SJCRH30 (cell line): Measurements from ENCODE around the gene GPD2. TPM values are rescaled to one million over a fixed set of nuclear protein-coding genes. Genes with fewer than 3 reads are reported as not detected.

Experiments
- DNase-seq, 2 experiments: peaks; one replicate each; pipeline ENCODE4 v3.0.0-alpha.2; 2015 to 2020
- H3K27ac ChIP-seq: fragments of 250-450 bp; sonication (Bioruptor Pico); 2 replicates; pipeline ENCODE4 v1.5.1; 2020; ENCODE audit warnings: mild to moderate bottlenecking, moderate library complexity
- H3K27me3 ChIP-seq: fragments of 250-450 bp; sonication (Bioruptor Pico); 2 replicates; pipeline ENCODE4 v1.5.1; 2020; ENCODE audit warnings: mild to moderate bottlenecking, moderate library complexity
- H3K36me3 ChIP-seq: fragments of 250-450 bp; sonication (Bioruptor Pico); 2 replicates; pipeline ENCODE4 v1.5.1; 2020; ENCODE audit warnings: mild to moderate bottlenecking, moderate library complexity
- H3K4me1 ChIP-seq: fragments of 250-450 bp; sonication (Bioruptor Pico); 2 replicates; pipeline ENCODE4 v1.5.1; 2020; ENCODE audit warnings: mild to moderate bottlenecking, moderate library complexity
- H3K4me3 ChIP-seq: fragments of 250-450 bp; sonication (Bioruptor Pico); 2 replicates; pipeline ENCODE4 v1.5.1; 2020; ENCODE audit warnings: mild to moderate bottlenecking, moderate library complexity
- H3K9me3 ChIP-seq: fragments of 250-450 bp; sonication (Bioruptor Pico); replicated peaks from 2 replicates; pipeline ENCODE4 v1.5.1; 2020; ENCODE audit warnings: mild to moderate bottlenecking, moderate library complexity
- total RNA-seq: library from RNA; depleted of rRNA; stranded (reverse); fragments of >200 nt; shearing (Covaris generic); gene quantifications from 2 replicates; pipeline ENCODE4 v1.2.3, GENCODE V29; 2014

The GPD2 gene
- total RNA-seq, 1 experiment from 2014 or later: 10.6 TPM

GRCh38 chr2:156455361-156455975 is 19.3 kb downstream of the GPD2 start:
- Histone ChIP-seq H3K27me3 (no peaks in the 10 kb centered on the region), H3K9me3 (no peaks in the 10 kb centered on the region), H3K36me3 (no peaks in the 10 kb centered on the region), H3K4me1 (no peaks in the 10 kb centered on the region), H3K27ac (no peak overlapping the region), H3K4me3 (no peak overlapping the region)
- DNase-seq: no peak

GRCh38 chr2:156456616-156457015 is 20.4 kb downstream of the GPD2 start:
- DNase-seq: no peak
- no peak overlapping the region for H3K4me3 ChIP-seq
- no peaks in the 10 kb centered on the region for H3K27me3 ChIP-seq
- no peaks in the 10 kb centered on the region for H3K9me3 ChIP-seq
- no peaks in the 10 kb centered on the region for H3K4me1 ChIP-seq
- no peaks in the 10 kb centered on the region for H3K36me3 ChIP-seq
- no peak overlapping the region for H3K27ac ChIP-seq

GRCh38 chr2:156457523-156458517 is 21.6 kb downstream of the GPD2 start:
- DNase-seq: no peak
- H3K36me3 ChIP-seq: no peaks in the 10 kb centered on the region
- no peaks in the 10 kb centered on the region for H3K9me3 ChIP-seq
- no peak overlapping the region for H3K27ac ChIP-seq
- H3K27me3 ChIP-seq: no peaks in the 10 kb centered on the region
- no peak overlapping the region for H3K4me3 ChIP-seq
- H3K4me1 ChIP-seq: no peaks in the 10 kb centered on the region

- H3K4me3 ChIP-seq: no peak overlapping the region
- no peaks in the 10 kb centered on the region for H3K27me3 ChIP-seq
- no peaks in the 10 kb centered on the region for H3K9me3 ChIP-seq
- H3K36me3 ChIP-seq: no peaks in the 10 kb centered on the region
- H3K4me1 ChIP-seq: no peaks in the 10 kb centered on the region
- DNase-seq: no peak
- H3K27ac ChIP-seq: no peak overlapping the region
Observed at GRCh38 chr2:156459720-156460119, 23.5 kb downstream of the GPD2 start.

- no peak for DNase-seq
- Histone ChIP-seq H3K36me3 (no peaks in the 10 kb centered on the region), H3K27me3 (no peaks in the 10 kb centered on the region), H3K9me3 (no peaks in the 10 kb centered on the region), H3K4me1 (no peaks in the 10 kb centered on the region), H3K4me3 (no peak overlapping the region), H3K27ac (no peak overlapping the region)
Observed at GRCh38 chr2:156464106-156464505, 27.9 kb downstream of the GPD2 start.

DNA sequence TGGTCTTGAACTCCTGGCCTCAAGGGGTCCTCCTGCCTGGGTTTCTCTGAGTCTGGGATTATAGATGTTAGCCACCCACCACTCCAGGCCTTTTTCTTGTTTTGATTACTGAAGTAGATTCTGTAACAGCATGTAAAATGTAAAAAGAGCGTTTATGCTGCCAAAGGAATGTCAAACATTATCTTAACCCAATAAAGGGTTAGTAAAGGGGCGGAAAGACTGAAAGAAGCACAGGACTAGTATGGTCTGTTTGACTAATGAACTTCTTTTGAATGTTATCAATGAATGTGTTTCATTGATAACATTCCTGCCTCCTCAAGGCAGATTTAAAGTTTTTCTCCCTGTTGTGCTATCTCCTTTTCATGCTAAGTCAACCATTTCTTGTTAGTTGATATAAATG is 29.4 kb downstream of the GPD2 start:
- H3K9me3 ChIP-seq: no peaks in the 10 kb centered on the region
- DNase-seq: no peak
- H3K4me3 ChIP-seq: no peak overlapping the region
- no peaks in the 10 kb centered on the region for H3K27me3 ChIP-seq
- no peaks in the 10 kb centered on the region for H3K36me3 ChIP-seq
- no peak overlapping the region for H3K27ac ChIP-seq
- H3K4me1 ChIP-seq: no peaks in the 10 kb centered on the region

DNA sequence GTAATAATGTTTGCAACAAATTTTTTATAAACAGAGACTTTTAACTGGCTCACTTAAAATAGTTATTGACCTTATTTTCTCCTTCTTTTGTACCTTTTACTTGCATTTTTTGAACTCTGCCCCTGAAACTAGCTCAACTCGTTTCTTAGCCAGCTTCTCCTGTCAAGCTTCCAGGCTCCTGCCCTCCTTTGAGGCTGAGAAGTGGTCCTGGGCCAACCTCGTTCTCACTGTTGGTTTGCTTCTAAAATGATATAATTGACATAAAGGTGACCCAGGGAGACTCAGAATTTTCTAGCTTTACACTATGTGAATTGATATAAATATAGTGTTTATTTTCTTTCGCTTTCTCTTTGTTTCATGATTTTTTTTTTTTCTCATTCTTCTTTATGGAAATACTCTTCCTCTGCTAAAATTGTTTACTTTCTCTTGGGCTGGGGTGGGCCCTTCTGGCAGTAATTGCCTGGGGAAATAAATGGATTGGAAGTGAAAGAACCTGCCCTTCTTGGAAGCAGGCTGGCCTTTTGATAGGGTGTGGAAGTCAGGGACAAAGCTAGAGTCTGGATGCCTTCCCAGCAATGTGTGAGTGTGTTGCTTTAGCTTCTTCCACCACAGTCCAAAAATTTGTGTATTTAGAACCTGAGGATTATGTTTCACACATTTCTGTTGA is 30.7 kb downstream of the GPD2 start:
- Histone ChIP-seq H3K9me3 (no peaks in the 10 kb centered on the region), H3K4me3 (no peak overlapping the region), H3K4me1 (no peaks in the 10 kb centered on the region), H3K27me3 (no peaks in the 10 kb centered on the region), H3K27ac (no peak overlapping the region), H3K36me3 (no peaks in the 10 kb centered on the region)
- no peak for DNase-seq

GRCh38 chr2:156470975-156471583 is 34.9 kb downstream of the GPD2 start:
- DNase-seq: no peak
- no peaks in the 10 kb centered on the region for H3K4me1 ChIP-seq
- no peak overlapping the region for H3K4me3 ChIP-seq
- H3K27me3 ChIP-seq: no peaks in the 10 kb centered on the region
- no peak overlapping the region for H3K27ac ChIP-seq
- no peaks in the 10 kb centered on the region for H3K36me3 ChIP-seq
- no peaks in the 10 kb centered on the region for H3K9me3 ChIP-seq

- Histone ChIP-seq H3K4me1 (no peaks in the 10 kb centered on the region), H3K27ac (no peak overlapping the region), H3K4me3 (no peak overlapping the region), H3K36me3 (no peaks in the 10 kb centered on the region), H3K27me3 (no peaks in the 10 kb centered on the region), H3K9me3 (no peaks in the 10 kb centered on the region)
- DNase-seq: no peak
Observed at GRCh38 chr2:156471762-156472161, 35.6 kb downstream of the GPD2 start.

DNA sequence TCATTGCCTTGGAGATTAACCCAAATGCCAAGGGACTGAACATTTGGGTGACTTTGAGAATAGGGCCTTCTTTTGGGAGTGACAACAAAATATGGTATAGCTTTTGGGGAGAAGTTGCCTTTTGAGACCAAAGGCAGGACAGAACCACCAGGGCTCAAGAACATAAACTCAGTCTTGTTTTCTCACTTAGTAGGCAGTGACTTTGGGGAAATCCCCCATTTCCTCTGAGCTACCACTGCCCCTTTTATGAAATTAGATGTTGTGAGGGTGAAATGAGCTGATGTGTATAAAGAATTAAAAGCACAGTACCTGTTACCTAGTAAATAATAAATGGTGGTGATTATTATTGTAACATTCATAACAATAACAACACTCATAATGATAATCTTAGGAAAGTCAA is 36.5 kb downstream of the GPD2 start:
- no peaks in the 10 kb centered on the region for H3K27me3 ChIP-seq
- no peaks in the 10 kb centered on the region for H3K9me3 ChIP-seq
- H3K27ac ChIP-seq: no peak overlapping the region
- H3K36me3 ChIP-seq: no peaks in the 10 kb centered on the region
- DNase-seq: no peak
- no peak overlapping the region for H3K4me3 ChIP-seq
- no peaks in the 10 kb centered on the region for H3K4me1 ChIP-seq

DNA sequence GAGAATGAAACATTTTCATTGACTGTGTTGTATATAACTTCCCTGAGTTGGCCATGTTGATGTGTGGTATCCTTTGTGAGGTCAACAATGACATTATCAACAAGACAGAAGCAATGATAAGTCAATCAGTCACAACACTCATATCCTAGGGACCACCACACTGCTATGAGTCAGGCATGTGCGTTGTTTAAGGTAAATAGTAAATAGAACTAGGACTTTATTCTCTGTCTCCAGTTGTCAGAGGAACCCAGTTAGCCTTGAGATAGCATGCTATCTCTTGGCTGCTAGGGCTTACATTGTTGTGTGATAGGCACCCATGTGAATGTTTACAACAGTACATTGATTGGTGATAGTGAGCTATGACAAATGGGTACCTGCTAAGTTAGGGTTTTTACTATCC is 37.3 kb downstream of the GPD2 start:
- Histone ChIP-seq H3K27ac (no peak overlapping the region), H3K4me3 (no peak overlapping the region), H3K27me3 (no peaks in the 10 kb centered on the region), H3K4me1 (no peaks in the 10 kb centered on the region), H3K9me3 (no peaks in the 10 kb centered on the region), H3K36me3 (no peaks in the 10 kb centered on the region)
- no peak for DNase-seq

GRCh38 chr2:156474401-156474800 is 38.2 kb downstream of the GPD2 start:
- H3K27ac ChIP-seq: no peak overlapping the region
- no peaks in the 10 kb centered on the region for H3K4me1 ChIP-seq
- no peaks in the 10 kb centered on the region for H3K27me3 ChIP-seq
- no peaks in the 10 kb centered on the region for H3K9me3 ChIP-seq
- no peak for DNase-seq
- H3K36me3 ChIP-seq: no peaks in the 10 kb centered on the region
- no peak overlapping the region for H3K4me3 ChIP-seq

DNA sequence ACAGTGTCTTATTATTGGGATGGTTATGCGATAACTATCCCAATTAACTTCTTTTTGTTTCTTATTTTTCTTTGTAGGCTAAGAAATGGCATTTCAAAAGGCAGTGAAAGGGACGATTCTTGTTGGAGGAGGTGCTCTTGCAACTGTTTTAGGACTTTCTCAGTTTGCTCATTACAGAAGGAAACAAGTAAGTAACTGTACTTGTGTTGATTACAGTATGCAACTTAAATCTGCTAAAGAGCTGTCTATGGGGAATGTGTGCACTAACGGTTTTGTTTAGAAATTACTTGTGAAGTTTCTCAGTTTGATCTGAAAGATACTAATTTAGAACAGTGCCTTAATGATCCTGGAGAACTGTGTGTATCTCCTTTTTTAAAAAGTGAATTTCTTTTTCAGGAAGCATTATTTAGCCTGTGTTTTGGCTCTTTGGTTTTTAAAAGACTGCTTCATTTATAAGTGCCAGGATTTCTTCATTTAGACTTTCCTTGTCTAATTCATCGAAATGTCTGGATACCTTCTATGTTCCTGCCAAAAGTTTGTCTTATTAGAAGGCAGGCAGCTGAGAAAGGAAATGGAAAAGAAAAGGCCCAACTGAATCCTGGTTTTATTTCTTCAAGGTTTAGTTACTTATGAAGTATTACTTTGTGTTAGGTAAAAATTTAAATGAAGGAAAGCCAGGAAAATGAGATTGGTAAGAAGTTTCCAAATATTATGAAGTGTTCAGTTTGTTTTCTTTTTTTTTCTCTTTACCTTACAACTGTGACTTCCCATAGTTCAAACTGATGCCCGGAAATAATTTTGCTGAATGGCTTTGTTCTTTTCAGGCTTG is 40.1 kb downstream of the GPD2 start:
- Histone ChIP-seq H3K4me1 (no peaks in the 10 kb centered on the region), H3K36me3 (no peaks in the 10 kb centered on the region), H3K9me3 (no peaks in the 10 kb centered on the region), H3K4me3 (no peak overlapping the region), H3K27me3 (no peaks in the 10 kb centered on the region), H3K27ac (no peak overlapping the region)
- no peak for DNase-seq

DNA sequence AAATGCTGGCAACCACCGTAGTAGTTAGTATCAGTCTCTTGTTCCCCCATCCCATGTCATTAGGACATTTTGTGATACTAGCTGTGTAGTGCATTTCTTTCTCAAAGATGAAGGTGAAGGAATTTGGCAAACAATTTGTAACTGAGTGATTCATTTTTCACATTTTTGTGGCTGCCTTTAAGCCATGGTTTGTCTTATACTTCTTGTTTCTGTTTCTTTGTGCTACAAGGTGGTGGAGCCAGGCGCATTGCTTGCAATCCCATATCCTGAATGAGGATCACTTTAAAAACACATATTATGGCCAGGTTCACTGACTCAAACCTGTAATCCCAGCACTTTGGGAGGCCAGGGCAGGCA is 40.6 kb downstream of the GPD2 start:
- no peak for DNase-seq
- H3K9me3 ChIP-seq: no peaks in the 10 kb centered on the region
- H3K4me1 ChIP-seq: no peaks in the 10 kb centered on the region
- H3K27ac ChIP-seq: no peak overlapping the region
- H3K36me3 ChIP-seq: no peaks in the 10 kb centered on the region
- no peaks in the 10 kb centered on the region for H3K27me3 ChIP-seq
- H3K4me3 ChIP-seq: no peak overlapping the region
